Karpas-422 (cell line): ENCODE results near the gene SIDT1. TPM values are rescaled to one million over a fixed set of nuclear protein-coding genes. Genes with fewer than 3 reads are reported as not detected.

Experiments used
- DNase-seq: peaks from one replicate; pipeline ENCODE4 v3.0.0-alpha.2; 2015
- H2AFZ ChIP-seq: fragments of 200-600 bp; sonication (generic); 2 replicates; pipeline ENCODE4 v1.6.1; 2014; ENCODE audit warnings: antibody characterized with exemption, low read length, mixed read lengths
- H3K27ac ChIP-seq: fragments of 200-600 bp; sonication (generic); 2 replicates; pipeline ENCODE4 v1.5.1; 2014; ENCODE audit warnings: mild to moderate bottlenecking, low read length, moderate library complexity
- H3K27me3 ChIP-seq: fragments of 200-600 bp; sonication (generic); 2 replicates; pipeline ENCODE4 v1.6.1; 2014; ENCODE audit warnings: low read length, mixed read lengths
- H3K36me3 ChIP-seq: fragments of 200-600 bp; sonication (generic); 2 replicates; pipeline ENCODE4 v1.6.1; 2014; ENCODE audit warnings: low read length, mixed read lengths; ENCODE audit not compliant: insufficient read depth
- H3K4me1 ChIP-seq: fragments of 200-600 bp; sonication (generic); 2 replicates; pipeline ENCODE4 v1.6.1; 2014; ENCODE audit warnings: mild to moderate bottlenecking, low read length, mixed read lengths
- H3K4me2 ChIP-seq: fragments of 200-600 bp; sonication (generic); 2 replicates; pipeline ENCODE4 v1.6.1; 2014; ENCODE audit warnings: low read length, low read depth, mild to moderate bottlenecking; ENCODE audit not compliant: poor library complexity, severe bottlenecking
- H3K4me3 ChIP-seq: fragments of 200-600 bp; sonication (generic); 2 replicates; pipeline ENCODE4 v1.5.1; 2014; ENCODE audit warnings: mild to moderate bottlenecking, antibody characterized with exemption, low read length, mixed read lengths
- H3K79me2 ChIP-seq: fragments of 200-600 bp; sonication (generic); 2 replicates; pipeline ENCODE4 v1.6.1; 2014; ENCODE audit warnings: mild to moderate bottlenecking, low read length, mixed read lengths
- H3K9ac ChIP-seq: fragments of 200-600 bp; sonication (generic); 2 replicates; pipeline ENCODE4 v1.6.0; 2014; ENCODE audit warnings: low read length
- H3K9me2 ChIP-seq: fragments of 200-600 bp; sonication (generic), shearing (Covaris generic); replicated peaks from 2 replicates; pipeline ENCODE4 v1.6.0; 2014; ENCODE audit warnings: mild to moderate bottlenecking, low read length, moderate library complexity; ENCODE audit not compliant: insufficient read depth
- H3K9me3 ChIP-seq: fragments of 300-700, 200-600 bp; sonication (generic); 2 replicates; pipeline ENCODE4 v1.6.1; 2014; ENCODE audit warnings: low read length, mixed read lengths
- H4K20me1 ChIP-seq: fragments of 200-600 bp; sonication (generic); 2 replicates; pipeline ENCODE4 v1.6.1; 2014; ENCODE audit warnings: mild to moderate bottlenecking, antibody characterized with exemption, low read length, low read depth; ENCODE audit not compliant: insufficient read depth
- total RNA-seq: library from RNA; depleted of rRNA; stranded (reverse); fragments of >200 nt; shearing (Covaris generic); gene quantifications from 2 replicates; pipeline ENCODE4 v1.2.3, GENCODE V29; 2014; ENCODE audit warnings: low replicate concordance

SIDT1 gene
- total RNA-seq, 1 experiment from 2014 or later = 11.3 TPM

DNA sequence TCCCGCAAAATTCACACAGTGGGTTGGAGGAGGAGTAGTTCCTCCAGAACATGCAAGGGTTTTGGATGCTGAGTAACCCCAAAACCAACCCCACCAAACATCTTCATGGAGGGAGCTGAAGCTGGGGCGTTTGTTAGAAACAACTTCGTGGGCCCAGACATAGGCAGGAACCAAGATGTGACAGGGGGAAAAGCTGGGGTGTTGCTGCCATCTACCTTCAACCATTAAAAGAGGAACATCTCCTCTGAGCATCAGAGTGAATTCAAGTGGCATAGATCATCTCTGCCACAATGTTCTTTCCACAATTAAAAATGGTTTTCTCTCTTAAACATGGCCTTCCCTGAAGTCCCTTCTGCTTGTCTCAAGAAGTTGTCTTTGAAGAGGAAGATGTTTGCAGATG lies 20.5 kb downstream of the SIDT1 start:
- peak; percentile 73 for DNase-seq
- no peak overlapping the region for H3K27ac ChIP-seq

DNA sequence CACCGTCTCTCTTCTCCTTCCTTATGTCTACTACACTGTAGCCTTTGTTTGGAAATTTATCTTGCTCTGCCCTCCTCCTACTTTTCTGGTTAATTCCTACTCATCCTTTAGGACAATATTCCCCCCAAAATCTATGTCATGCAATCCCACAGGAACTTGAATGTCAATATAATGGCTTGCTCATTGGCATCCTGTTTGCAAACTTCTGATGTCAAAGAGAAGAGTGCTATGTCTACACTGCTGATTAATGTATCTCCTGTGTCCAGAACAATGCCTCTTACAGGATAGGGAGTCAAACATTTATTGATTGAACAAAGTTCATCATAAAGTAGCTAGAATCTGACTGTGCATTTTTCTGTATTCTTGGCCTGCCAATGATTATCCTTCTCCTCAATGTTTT lies 22.8 kb downstream of the SIDT1 start:
- H3K9ac ChIP-seq = no peak overlapping the region
- no peak overlapping the region for H2AFZ ChIP-seq
- no peaks in the 10 kb centered on the region for H3K9me3 ChIP-seq
- no peaks in the 10 kb centered on the region for H3K9me2 ChIP-seq
- no peak overlapping the region for H3K4me3 ChIP-seq
- H3K36me3 ChIP-seq = no peaks in the 10 kb centered on the region
- no peak overlapping the region for H3K4me2 ChIP-seq
- H3K27me3 ChIP-seq = no peaks in the 10 kb centered on the region
- no peaks in the 10 kb centered on the region for H3K79me2 ChIP-seq
- H4K20me1 ChIP-seq = no peaks in the 10 kb centered on the region
- DNase-seq = no peak
- H3K27ac ChIP-seq = no peak overlapping the region
- no peaks in the 10 kb centered on the region for H3K4me1 ChIP-seq

More for the DNA sequence above, 20.5 kb downstream of the SIDT1 start:
- H3K4me3 ChIP-seq = no peak overlapping the region
- H3K4me2 ChIP-seq = no peak overlapping the region
- no peaks in the 10 kb centered on the region for H3K79me2 ChIP-seq
- H4K20me1 ChIP-seq = no peaks in the 10 kb centered on the region
- H3K27me3 ChIP-seq = no peaks in the 10 kb centered on the region
- H3K4me1 ChIP-seq = no peaks in the 10 kb centered on the region
- H2AFZ ChIP-seq = no peak overlapping the region
- no peaks in the 10 kb centered on the region for H3K36me3 ChIP-seq
- H3K9me2 ChIP-seq = no peaks in the 10 kb centered on the region
- H3K9me3 ChIP-seq = no peaks in the 10 kb centered on the region
- no peak overlapping the region for H3K9ac ChIP-seq

DNA sequence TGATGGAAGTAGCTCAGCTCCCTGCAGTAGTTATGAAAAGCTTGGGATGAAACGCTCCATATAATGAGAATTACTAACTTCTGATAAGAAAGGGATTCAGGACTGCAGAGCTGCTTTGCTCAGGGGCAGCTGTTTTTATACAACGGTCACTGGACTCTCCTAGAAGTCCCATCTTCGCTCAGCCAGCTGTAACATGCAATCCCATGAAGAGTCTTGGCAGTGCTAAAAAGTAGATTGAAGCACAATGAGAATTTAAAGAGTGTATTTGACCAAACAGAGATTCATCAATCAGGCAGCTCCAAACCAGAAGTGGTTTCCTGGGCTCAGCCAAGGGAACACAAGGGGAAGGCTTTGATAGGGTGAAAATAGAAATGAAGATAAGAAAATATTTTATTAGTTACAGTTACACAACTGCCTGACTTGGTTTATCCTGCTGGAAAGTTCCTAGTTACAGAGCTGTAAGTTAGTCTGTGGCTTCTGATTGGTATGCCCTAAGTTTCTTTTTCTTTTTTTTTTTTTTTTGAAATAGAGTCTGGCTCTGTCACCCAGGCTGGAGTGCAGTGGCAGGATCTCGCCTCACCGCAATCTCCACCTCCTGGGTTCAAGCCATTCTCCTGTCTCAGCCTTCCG lies 24.1 kb downstream of the SIDT1 start:
- DNase-seq = no peak
- no peaks in the 10 kb centered on the region for H3K36me3 ChIP-seq
- no peak overlapping the region for H3K4me3 ChIP-seq
- no peaks in the 10 kb centered on the region for H3K9me2 ChIP-seq
- H3K79me2 ChIP-seq = no peaks in the 10 kb centered on the region
- no peaks in the 10 kb centered on the region for H3K27me3 ChIP-seq
- no peak overlapping the region for H2AFZ ChIP-seq
- no peaks in the 10 kb centered on the region for H4K20me1 ChIP-seq
- H3K4me2 ChIP-seq = no peak overlapping the region
- no peak overlapping the region for H3K27ac ChIP-seq
- no peaks in the 10 kb centered on the region for H3K9me3 ChIP-seq
- H3K4me1 ChIP-seq = no peaks in the 10 kb centered on the region
- H3K9ac ChIP-seq = no peak overlapping the region

DNA sequence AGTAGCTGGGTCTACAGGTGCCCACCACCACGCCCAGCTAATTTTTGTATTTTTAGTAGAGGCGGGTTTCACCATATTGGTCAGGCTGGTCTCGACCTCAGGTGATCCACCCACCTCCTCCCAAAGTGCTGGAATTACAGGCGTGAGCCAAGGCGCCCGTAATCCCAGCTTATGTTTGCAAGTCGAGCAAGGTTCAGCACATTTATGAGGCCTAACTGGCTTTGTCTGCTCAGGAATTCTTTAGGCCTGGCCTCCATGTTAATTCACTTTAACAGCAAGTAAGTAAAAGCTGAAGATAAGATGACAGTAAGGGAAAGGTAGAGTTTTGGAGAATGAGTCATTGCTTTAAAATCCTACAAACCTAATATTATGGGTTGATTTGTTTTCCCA lies 24.6 kb downstream of the SIDT1 start:
- Histone ChIP-seq H4K20me1 (no peaks in the 10 kb centered on the region), H3K4me2 (no peak overlapping the region), H3K27ac (no peak overlapping the region), H3K4me1 (no peaks in the 10 kb centered on the region), H3K4me3 (no peak overlapping the region), H2AFZ (no peak overlapping the region), H3K36me3 (no peaks in the 10 kb centered on the region), H3K9me3 (no peaks in the 10 kb centered on the region), H3K9me2 (no peaks in the 10 kb centered on the region), H3K27me3 (no peaks in the 10 kb centered on the region), H3K79me2 (no peaks in the 10 kb centered on the region), H3K9ac (no peak overlapping the region)
- DNase-seq = no peak

DNA sequence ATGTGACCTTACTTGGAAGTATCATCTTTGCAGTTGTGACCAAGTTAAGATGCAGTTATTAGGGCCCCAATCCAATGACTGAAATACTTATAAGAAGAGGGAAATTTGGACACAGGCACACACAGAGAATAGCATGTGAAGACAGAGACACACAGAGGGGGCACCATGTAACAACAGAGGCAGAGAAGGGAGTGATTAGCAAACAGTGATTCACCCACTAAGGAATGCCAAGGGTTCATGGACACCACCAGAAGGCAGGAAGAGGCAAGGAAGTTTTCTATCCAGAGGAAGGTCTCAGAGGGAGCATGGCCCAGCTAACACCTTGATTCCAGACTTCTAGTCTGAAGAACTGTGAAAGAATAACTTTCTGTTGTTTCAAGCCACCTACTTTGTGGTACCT lies 25.0 kb downstream of the SIDT1 start:
- no peaks in the 10 kb centered on the region for H3K27me3 ChIP-seq
- no peak for DNase-seq
- H3K9ac ChIP-seq = no peak overlapping the region
- no peaks in the 10 kb centered on the region for H3K9me3 ChIP-seq
- H3K27ac ChIP-seq = no peak overlapping the region
- no peaks in the 10 kb centered on the region for H3K9me2 ChIP-seq
- H2AFZ ChIP-seq = no peak overlapping the region
- no peaks in the 10 kb centered on the region for H3K79me2 ChIP-seq
- no peak overlapping the region for H3K4me2 ChIP-seq
- no peaks in the 10 kb centered on the region for H3K36me3 ChIP-seq
- no peaks in the 10 kb centered on the region for H3K4me1 ChIP-seq
- H4K20me1 ChIP-seq = no peaks in the 10 kb centered on the region
- no peak overlapping the region for H3K4me3 ChIP-seq

DNA sequence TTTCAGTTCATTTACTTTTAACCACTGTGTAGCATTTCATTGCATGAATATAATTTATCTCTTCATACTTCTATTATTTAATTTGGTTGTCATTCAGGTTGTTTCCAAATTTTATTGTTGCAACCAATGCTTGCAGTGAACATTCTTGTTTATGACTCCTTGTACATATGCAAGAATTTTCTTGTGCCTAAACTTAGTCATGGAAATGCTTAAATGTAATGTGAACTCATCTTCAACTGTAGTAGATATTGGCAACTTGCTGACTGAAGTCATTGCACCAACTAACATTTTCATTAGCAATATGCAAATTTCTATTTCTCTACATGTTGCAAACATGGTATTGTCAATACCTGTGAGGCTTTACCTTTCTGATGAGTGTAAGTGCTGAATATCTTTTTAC lies 26.7 kb downstream of the SIDT1 start:
- Histone ChIP-seq H3K79me2 (no peaks in the 10 kb centered on the region), H3K27ac (no peak overlapping the region), H3K36me3 (no peaks in the 10 kb centered on the region), H3K4me3 (no peak overlapping the region), H2AFZ (no peak overlapping the region), H4K20me1 (no peaks in the 10 kb centered on the region), H3K27me3 (no peaks in the 10 kb centered on the region), H3K4me1 (no peaks in the 10 kb centered on the region), H3K9ac (no peak overlapping the region), H3K9me3 (no peaks in the 10 kb centered on the region), H3K4me2 (no peak overlapping the region), H3K9me2 (no peaks in the 10 kb centered on the region)
- no peak for DNase-seq

DNA sequence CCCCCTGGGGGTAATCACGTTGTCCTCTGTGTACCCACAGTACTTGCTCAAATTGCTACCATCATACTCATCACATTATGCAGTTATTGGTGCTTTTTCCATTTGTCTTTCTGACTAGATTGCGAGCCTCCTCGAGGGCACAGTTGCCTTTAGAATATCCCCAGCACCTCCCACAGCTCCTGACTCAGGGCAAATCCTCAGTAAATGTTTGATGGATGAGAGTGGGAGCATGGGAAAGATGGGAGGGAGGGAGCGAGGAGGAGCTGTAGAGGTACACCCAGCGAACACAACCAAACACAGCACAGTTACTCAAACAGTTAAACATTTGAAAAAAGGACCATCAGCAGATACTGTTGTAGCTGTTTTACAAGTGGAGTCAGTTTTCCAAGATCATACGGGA lies 27.9 kb downstream of the SIDT1 start:
- no peak for DNase-seq
- no peak overlapping the region for H3K4me2 ChIP-seq
- H4K20me1 ChIP-seq = no peaks in the 10 kb centered on the region
- no peak overlapping the region for H2AFZ ChIP-seq
- no peaks in the 10 kb centered on the region for H3K36me3 ChIP-seq
- no peaks in the 10 kb centered on the region for H3K9me2 ChIP-seq
- H3K79me2 ChIP-seq = no peaks in the 10 kb centered on the region
- no peaks in the 10 kb centered on the region for H3K27me3 ChIP-seq
- H3K4me3 ChIP-seq = no peak overlapping the region
- no peaks in the 10 kb centered on the region for H3K9me3 ChIP-seq
- no peaks in the 10 kb centered on the region for H3K4me1 ChIP-seq
- no peak overlapping the region for H3K27ac ChIP-seq
- no peak overlapping the region for H3K9ac ChIP-seq

DNA sequence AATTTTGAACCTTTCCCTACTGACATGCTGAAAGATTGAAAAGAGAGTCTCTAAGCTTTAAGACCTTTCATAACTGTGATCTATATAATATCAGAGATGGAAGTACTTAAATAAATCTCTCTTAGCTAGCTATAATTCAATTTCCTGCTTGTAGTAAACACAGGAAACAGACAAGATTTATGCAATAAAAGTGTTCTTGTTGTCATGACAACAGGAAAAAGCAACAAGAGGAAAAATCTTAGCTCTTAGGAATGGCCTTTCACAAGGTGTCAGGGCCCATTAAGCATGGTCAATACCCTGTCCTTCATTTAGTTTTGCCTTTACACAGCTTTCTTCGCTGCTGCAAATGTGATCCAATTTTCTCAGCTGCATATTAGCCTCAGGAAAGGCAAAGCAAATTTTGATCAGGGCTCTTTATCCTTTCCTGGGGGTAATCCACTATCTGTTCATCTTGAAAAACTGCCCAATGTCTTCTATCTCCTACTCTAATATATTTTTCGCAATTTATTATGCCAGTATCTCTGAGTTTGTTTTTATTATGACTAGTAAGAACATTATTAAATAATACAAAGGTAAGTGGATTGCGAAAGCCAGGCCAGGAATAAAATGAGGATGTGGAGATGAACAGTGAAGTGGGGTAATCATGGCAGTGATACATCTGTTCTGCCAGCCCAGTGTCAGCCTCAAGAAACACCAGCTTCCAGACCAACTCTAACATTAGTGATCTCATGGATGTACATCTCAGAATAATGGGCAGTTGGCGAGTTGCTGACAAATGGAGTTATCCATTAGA lies 28.7 kb downstream of the SIDT1 start:
- H3K36me3 ChIP-seq = no peaks in the 10 kb centered on the region
- H3K27ac ChIP-seq = no peak overlapping the region
- no peaks in the 10 kb centered on the region for H4K20me1 ChIP-seq
- no peaks in the 10 kb centered on the region for H3K9me2 ChIP-seq
- no peak overlapping the region for H2AFZ ChIP-seq
- H3K4me1 ChIP-seq = no peaks in the 10 kb centered on the region
- no peak for DNase-seq
- no peak overlapping the region for H3K9ac ChIP-seq
- no peaks in the 10 kb centered on the region for H3K27me3 ChIP-seq
- no peaks in the 10 kb centered on the region for H3K9me3 ChIP-seq
- no peaks in the 10 kb centered on the region for H3K79me2 ChIP-seq
- H3K4me3 ChIP-seq = no peak overlapping the region
- H3K4me2 ChIP-seq = no peak overlapping the region
